Kidney epithelial cell (primary cell): ENCODE results near the gene IRX5. TPM values are rescaled to one million over a fixed set of nuclear protein-coding genes. Genes with fewer than 3 reads are reported as not detected.

Experiments used
- DNase-seq: peaks from one replicate; pipeline ENCODE4 v3.0.0-alpha.2; 2010; ENCODE audit warnings: low read depth
- H3K27me3 ChIP-seq: 2 replicates; pipeline ENCODE4 v1.6.0; 2011; ENCODE audit warnings: low read length; ENCODE audit not compliant: control insufficient read depth, insufficient read depth
- H3K36me3 ChIP-seq: 2 replicates; pipeline ENCODE4 v1.5.1; 2011; ENCODE audit warnings: low read length; ENCODE audit not compliant: control insufficient read depth, insufficient read depth
- H3K4me3 ChIP-seq: 2 replicates; pipeline ENCODE4 v1.5.1; 2011; ENCODE audit warnings: low read depth, mild to moderate bottlenecking, control low read depth, low read length
- total RNA-seq: library from RNA; depleted of rRNA; stranded (reverse); fragments of >200 nt; gene quantifications from 2 replicates; pipeline ENCODE4 v1.2.3, GENCODE V29; 2015
- TF ChIP-seq, protein P1 (sequence below): IDR thresholded peaks from 2 replicates; pipeline ENCODE4 v1.5.1; 2011; ENCODE audit warnings: mild to moderate bottlenecking, moderate library complexity, low read length, control low read depth, inconsistent platforms; ENCODE audit not compliant: insufficient read depth, poor library complexity, severe bottlenecking

IRX5 gene
- total RNA-seq, 1 donor from 2014 or later = 2.0 TPM

DNA sequence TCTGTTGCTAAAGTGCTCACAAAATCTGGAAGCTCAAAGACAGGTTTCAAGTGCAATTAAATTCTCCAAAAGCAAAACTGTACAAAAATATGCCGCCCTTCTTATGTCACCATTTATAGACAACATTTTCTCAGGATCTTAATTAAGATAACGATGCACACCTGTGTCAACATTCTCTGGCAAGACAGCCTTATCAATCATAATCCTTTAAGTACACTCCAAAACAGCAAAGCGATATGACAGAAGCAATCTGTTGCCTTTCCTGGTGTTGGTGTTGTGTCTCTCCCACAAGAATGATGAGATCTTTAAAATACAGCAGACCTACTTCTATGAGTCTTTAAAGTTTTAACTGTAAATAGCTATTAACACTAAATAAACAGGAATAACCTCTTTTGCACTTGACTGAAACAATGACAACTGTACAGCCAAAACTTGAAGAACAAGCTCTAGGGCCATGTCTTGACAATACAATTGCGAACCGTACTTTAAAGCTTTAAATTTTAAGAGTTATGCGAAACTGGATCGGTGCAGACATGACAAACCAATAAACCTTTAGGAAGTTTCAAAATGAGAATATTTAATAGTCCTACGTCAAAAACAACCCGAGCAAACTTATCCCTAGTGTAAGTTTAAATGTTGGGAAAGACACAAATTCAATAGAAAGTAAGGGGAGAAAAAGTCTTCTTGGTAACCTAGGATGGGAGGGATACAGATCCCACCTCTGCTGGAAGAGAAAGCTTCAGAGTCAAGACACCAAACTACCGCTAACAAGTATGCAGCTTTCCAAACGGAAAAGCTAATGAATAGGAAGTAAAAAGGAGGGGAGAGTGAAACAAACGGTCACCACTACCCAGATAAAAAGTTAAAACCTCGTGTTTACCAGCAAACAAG lies 3.3 kb upstream of the IRX5 start:
- DNase-seq = no peak
- Histone ChIP-seq H3K27me3 (peaks cover 10% of the 10 kb centered on the region), H3K4me3 (peak overlapping the region; percentile 70), H3K36me3 (no peaks in the 10 kb centered on the region)
- TF ChIP-seq, protein P1, sequence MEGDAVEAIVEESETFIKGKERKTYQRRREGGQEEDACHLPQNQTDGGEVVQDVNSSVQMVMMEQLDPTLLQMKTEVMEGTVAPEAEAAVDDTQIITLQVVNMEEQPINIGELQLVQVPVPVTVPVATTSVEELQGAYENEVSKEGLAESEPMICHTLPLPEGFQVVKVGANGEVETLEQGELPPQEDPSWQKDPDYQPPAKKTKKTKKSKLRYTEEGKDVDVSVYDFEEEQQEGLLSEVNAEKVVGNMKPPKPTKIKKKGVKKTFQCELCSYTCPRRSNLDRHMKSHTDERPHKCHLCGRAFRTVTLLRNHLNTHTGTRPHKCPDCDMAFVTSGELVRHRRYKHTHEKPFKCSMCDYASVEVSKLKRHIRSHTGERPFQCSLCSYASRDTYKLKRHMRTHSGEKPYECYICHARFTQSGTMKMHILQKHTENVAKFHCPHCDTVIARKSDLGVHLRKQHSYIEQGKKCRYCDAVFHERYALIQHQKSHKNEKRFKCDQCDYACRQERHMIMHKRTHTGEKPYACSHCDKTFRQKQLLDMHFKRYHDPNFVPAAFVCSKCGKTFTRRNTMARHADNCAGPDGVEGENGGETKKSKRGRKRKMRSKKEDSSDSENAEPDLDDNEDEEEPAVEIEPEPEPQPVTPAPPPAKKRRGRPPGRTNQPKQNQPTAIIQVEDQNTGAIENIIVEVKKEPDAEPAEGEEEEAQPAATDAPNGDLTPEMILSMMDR = no peak

DNA sequence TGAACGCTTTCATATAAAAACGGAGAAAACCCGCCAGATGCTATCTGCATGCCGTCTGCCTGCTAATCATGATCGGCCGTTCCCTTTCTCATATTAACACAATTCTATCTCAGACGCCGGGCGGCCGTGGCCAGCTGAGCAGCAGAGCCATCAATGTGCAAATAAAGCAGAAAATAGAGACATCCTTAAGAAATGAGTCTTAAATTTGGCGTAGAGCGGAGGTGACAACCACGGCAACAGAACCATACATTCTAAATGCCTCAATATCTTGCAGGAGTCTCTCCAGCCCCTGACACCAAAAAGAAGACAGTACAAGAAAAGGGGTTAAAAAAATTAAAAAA lies 2.7 kb upstream of the IRX5 start:
- no peak for DNase-seq
- Histone ChIP-seq H3K36me3 (no peaks in the 10 kb centered on the region), H3K4me3 (peak overlapping the region; percentile 70), H3K27me3 (peaks cover 16% of the 10 kb centered on the region)
- TF ChIP-seq, protein P1 = no peak

DNA sequence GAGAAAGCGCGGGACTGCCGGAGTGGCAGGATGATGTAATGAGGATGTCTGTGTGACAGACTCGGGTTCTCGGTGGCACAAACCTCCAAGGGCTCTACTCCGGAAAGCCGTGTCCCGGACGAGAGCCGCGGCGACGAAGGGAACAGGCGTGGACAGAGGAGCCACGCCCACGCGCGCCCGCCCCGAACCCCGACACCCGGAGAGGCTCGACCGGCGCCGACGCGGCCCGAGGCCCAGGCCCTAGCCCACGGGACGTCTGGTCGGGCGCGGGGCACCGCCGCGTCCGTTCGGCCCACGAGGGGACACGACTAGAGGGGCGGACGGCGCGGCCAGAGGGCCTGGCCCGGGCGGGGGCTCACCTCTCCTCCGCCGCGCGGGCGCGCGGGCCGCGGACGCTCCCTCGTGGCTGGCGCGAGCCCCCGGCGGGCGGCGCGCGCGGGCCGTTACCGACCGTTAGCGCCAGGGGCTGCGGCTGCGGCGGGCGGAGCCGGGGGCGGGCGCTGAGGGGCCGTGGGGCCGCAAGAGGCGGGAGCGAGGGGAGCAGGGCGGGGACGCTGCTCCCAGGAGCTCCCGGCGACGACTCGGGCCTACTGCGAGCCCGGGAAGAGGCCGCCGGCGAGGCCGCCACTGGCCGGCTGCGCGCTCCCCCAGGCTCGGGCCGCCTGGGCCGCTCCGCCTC lies 2.1 kb upstream of the IRX5 start:
- TF ChIP-seq, protein P1 = no peak
- H3K36me3 ChIP-seq = no peaks in the 10 kb centered on the region
- peak overlapping the region; percentile 70 for H3K4me3 ChIP-seq
- no peak for DNase-seq
- H3K27me3 ChIP-seq = peaks cover 21% of the 10 kb centered on the region

DNA sequence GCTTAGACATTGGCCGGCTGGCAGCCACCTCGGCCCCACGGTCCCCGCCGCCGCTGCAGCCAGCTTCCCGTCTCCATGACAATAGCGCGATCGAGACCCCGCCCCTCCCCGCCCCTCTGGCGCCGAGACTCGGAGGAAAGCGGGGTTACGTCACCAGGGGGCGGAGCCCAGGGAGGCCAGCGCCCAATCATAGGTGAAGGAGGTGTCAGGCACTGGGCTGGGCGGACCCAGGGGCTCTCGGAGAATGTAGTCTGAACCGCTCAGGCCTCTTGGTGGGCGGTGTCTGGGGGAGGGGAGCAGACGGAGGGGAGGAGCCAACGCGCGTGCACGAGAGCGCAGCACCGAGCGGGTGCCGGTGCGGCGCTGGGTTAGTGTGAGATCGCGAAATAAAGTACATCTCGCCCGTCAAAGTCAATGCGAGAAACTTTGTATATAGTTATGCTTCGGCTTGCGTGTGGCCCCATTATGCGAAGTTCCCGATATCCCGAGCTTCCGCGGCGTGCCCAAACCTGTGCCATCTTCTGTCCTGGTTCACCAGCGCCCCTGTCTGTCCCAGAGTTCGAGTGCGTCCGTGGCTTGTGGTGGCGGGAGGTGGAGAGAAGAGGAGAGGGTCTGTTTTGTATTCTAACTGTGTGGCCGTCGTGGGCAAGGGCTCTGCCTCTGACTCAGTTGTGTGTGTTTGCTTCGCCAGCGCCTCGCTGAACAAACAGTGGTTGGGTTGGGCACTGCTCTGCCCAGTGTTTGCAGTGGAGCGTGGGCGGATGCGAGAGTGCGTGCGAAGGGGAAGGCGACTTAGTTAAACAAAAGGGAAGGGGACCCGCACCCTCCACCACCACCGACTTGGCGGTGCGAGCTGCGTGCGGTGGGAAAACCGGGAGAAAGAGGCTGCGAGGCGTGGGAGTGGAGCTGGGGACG lies 1.3 kb upstream of the IRX5 start:
- H3K4me3 ChIP-seq = peak overlapping the region; percentile 70
- peaks cover 24% of the 10 kb centered on the region for H3K27me3 ChIP-seq
- H3K36me3 ChIP-seq = no peaks in the 10 kb centered on the region
- TF ChIP-seq, protein P1 = peak; percentile 11
- peak; percentile 87 for DNase-seq

DNA sequence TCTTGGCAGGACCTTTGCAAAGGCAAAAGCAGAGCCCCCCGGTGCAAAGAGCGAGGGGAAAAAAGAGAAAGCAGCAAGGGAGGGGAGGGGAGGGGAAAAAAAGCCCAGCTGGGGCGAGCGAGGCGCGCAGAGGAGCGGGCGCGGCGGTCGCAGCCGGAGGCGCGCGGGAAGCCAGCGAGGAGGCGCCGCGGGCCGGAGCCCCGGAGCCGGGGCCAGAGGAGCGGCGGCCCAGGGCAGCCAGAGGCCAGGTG lies 129 bp downstream of the IRX5 start:
- peaks cover 36% of the 10 kb centered on the region for H3K27me3 ChIP-seq

More for the DNA sequence above, 129 bp downstream of the IRX5 start:
- DNase-seq = no peak
- TF ChIP-seq, protein P1 = no peak
- peak overlapping the region; percentile 62 for H3K4me3 ChIP-seq
- H3K36me3 ChIP-seq = no peaks in the 10 kb centered on the region
